HG02852 (cell line): ENCODE results near the gene ARSI.

ENCODE experiments used
- ATAC-seq: cut with Tn5 transposase; IDR thresholded peaks from one replicate; pipeline ENCODE4 v1.9.1; 2021; ENCODE audit warnings: mild to moderate bottlenecking, moderate library complexity; ENCODE audit not compliant: unreplicated experiment

ARSI gene

GRCh38 chr5:150302301-150303069 is at the start of gene ARSI:
Gene ARSI, minus strand, starts transcription at chr5:150302905. Its CDS starts 532 bp downstream, at chr5:150302373.
- ATAC-seq, result no peak

DNA sequence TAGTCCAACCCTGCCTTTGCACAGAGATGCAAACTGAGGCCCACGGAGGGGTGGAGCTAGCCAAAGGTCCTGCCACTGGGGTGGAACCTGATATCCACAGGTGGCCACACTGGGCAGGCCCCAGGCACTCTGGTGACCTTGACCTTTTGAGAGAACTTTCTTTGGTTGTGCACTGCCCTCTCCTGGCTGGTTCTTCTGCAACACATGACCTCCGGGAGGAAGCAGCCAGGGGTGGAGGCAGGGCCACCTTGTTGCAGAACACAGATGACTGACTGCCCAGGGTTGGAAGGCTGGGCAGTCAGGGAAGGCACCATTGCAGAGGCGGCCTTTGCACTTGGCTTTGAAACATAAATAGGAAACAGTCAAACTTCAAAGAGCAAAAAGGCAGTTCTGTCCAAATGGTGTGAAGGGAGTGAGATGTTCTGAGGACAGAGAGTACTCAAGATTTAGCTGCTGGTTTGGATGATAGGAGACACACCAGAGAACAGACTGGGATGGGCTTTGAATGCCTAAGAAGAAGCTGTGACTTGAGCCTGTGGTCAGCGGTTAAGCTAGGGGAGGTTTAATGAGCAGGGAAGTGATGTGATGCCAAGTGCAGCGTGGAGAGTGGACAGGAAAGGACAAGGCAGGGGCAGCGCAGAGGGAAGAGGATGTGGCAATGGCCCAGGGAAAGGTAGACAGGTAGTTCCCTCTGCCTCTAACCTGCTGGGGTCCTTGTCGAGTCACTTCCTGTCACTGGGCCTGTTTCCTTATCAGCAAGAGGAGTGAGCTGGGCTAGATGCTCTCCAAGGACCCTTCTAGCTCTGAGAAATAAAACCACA is 48.0 kb upstream of the ARSI start:
- peak; percentile 91 for ATAC-seq

DNA sequence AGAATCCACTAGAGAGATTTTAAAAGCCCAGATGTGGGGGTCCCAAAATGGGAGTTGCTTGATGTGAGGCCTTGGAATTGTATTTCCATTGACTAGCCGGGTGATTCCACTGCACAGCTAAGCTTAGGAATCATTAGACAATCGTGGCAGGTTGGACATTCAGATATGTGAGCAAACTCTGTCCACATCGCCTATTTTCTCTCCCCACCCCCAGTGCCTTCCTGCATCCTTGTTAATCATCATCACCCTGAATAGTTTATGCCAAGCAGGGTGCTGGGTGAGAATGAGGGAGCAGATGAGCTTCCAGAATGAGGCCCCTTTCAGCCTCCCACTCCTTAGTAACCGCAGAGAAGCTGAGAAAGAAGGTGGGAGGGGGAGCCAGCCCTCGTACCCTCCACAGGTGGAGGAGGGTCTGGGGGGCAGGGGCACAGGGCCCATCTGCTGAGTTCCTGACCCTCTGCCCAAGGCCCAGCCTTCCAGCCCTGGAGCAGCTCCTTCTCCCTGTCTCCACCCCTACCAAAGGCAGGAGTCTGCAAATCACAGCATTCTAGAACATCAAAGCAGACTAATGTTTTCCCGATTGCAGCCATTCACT is 47.1 kb upstream of the ARSI start:
- no peak for ATAC-seq

DNA sequence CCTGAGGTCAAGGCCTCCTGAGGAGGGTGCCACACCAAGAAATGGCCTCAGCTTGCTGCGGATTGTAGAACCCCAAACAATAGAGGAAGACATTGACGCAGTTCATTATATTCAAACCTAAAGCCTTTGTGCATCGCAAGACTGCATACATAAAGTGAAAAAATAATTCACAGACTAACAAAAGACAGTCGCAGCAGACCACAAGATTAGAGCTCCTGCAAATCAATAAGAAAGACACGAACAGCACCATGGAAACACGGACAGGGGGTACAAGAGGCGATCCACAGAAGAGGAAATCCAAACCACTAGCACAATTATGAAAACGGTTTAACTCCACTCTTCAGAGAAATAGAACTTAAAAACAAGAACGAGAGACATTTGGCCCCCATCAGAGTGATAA is 44.7 kb upstream of the ARSI start:
- no peak for ATAC-seq

DNA sequence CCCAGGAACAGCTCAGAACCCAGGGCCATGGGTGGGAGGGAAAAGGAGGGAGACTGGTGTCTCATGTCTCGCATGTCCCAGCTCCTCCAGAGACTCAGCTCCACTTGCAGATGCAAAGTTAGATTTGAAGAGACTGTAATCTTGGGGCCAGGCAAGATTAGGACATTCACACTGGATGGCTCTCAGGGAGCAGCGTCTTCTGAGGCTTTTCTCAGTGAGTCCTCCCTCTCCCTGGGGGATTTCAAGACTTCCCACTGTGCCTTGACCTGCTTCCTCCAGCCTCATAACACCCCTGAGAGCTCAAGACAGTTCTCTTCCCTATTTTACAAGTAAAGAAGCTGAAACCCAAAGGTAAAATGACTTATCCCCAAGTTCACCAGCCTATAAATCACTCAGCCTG is 44.3 kb upstream of the ARSI start:
- ATAC-seq, result no peak

GRCh38 chr5:150346592-150346991 is 43.9 kb upstream of the ARSI start:
- ATAC-seq, result no peak

DNA sequence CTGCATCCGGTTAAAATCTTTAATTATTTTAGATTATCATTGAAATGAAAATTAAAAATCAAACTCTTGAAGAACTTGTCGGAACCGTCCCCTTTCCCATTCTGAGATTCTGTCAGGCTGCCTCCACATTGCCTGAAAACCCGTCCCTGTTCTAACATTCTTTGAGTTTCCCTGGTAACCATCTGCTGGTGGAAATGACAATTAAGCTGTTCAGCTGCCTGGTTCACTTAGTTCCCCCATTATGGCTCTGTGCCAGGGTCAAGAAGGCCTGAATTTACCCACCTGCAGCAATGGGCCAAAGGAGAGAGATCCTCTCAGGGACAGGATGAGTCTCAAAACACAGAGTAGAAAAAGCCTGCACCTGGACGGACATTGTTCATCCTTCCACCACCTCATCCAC is 43.0 kb upstream of the ARSI start:
- ATAC-seq, result no peak

DNA sequence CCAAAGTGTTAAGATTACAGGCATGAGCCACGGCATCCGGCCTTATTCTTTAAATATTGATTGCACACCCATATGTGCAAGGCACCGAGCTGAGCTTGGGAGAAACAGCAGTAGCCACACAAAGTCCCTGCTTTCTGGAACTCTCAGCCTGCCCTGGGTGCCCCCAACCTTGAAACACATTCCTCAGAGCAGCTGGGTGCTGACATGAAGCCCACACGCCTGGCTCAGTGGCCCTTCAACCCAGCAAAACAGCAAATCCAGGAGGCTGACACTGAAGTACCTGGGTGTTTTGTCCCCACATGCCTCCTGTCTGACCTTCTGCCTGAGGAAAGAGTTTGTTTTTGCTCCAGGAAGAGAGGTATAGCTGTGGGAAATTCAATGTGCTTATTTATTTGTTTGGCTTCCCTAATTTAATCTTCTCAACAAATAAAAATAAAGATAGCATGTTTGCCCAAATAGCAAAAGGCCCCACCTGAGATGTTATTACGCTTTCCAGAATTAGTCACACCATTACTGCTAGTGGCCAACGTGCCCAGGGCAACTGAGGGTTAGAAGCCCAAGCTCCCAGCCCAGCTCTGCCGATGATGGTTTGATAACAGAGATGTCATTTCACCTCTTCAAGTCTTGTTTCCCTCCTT is 41.4 kb upstream of the ARSI start:
- no peak for ATAC-seq

- ATAC-seq, result no peak
Measured at GRCh38 chr5:150342583-150342982, 39.9 kb upstream of the ARSI start.

- ATAC-seq, result no peak
Measured at GRCh38 chr5:150341989-150342388, 39.3 kb upstream of the ARSI start.

DNA sequence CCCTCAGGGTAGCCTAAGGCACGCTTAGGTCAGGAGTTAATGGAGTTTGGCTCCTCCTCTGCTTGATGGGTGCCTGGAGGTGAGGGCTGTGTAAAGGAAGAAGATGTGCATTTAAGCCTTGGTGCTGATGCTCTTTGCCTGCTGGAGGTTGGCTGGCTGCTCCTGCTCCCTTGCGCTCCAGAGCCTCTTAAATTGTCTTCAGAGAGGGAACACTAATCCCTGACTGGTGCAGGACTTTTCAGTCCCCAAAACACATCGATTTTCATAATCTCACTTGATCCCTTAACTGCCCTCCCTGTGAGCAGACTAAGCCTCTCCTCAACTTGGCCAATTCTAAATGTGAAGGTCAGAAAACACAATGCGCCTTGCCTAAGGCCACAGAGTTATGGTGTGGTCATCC is 38.6 kb upstream of the ARSI start:
- ATAC-seq, result no peak

GRCh38 chr5:150340614-150341255 is 38.0 kb upstream of the ARSI start:
- ATAC-seq, result no peak

GRCh38 chr5:150339841-150340240 is 37.1 kb upstream of the ARSI start:
- ATAC-seq, result no peak

- no peak for ATAC-seq
Measured at GRCh38 chr5:150339165-150339564, 36.5 kb upstream of the ARSI start.

GRCh38 chr5:150338546-150338945 is 35.8 kb upstream of the ARSI start:
- no peak for ATAC-seq

DNA sequence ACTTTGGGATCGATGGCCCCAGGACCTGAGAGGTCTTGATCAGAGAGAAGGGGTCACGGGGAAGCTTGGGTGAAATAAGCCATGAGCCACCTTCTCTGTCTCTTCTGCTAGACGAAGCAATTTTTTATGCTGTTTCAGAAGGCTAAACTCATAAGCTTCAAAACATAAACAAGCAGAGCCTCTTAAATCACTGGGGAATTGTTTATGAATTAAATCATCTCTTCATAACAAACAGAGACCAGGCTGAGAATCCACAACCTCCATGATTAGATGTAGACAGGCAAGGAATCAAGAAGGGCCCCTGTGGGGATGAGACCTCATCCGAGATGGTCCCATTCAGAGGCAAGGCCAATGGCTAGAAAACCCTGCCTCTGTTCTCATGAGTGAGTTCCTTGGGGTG is 33.1 kb upstream of the ARSI start:
- ATAC-seq, result no peak

GRCh38 chr5:150333400-150333799 is 30.7 kb upstream of the ARSI start:
- no peak for ATAC-seq

DNA sequence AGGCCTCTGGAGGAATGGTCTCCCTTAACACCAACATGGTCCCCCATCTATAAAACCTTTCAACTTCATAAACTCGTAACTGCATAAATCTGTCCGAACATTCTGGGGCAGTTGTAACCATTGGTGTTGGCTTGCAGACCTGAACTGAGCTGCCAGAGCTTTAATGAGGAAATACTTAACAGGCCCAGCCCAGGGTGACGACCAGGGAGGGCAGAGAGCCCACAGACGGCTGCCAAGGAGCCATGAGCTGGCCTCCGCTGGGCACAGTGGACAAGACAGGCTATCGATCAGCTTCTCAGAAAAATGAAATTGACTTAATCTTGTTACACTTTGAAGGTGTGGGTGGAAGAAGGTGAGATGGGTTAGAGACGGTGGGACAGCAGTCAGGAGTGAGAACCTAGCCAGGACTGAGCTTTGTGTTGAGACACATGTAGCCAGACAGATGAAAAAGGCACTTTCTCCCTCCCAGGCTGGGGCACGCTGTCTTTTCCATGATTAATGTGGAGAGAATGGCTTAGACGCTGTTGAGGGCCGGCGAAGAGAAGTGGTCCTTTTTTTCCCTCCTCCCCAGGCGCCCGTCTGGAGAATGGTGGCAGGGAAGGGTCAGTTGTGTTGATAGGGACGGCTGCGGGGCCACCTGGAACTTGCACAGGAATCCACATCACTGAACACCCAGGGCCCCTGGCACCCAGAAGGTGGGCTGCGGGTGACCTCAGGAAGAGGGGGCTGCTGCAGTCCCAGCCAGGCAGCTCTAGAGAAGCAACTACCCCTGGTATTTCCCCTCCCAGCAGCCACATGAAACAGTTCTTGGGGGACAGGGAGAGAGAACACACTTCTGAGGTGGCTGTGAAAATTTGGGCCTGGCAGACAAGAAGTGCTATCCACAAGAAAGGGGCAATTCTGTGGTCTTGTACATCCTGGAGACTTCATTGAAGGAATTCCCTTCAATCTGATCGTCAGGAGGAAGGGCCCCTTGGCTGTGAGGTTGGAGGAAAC is 27.5 kb upstream of the ARSI start:
- ATAC-seq, result no peak

DNA sequence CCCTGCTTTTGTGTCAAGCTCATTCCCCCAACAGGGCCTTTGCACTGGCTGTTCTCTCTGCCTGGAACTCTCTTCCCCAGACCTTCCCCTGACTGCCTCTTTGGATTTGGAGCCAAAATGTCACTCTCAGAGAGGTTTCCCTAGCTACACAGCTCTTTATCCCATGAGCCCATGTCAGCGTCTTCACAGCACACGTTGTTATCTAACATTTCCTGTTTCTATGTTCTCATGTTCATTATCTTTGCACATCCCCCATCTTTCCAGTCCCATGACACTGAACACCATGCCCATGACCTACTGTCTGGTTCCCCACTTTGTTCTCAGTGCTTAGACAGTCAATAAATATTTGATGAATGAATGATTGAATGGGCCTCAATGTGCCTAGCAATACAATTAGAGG is 26.3 kb upstream of the ARSI start:
- no peak for ATAC-seq

DNA sequence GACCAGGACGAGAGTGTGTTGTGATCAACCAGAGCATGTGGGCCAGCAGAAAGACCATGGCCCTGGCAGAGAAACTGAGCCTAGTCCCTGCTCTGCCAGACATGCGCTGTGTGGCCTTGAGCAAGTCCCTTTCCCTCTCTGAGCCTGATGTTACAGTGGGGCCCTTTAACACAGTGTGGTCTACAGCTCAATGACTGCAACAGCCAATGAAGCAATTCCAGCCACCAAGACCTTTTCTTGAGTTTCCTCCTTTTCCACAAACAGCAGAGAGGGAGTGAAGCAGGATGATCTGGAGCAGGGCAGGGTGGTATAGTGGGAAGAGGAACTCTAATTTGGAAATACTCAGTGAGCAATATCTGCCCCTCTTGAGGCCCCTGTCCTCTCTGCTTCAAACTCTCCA is 25.8 kb upstream of the ARSI start:
- no peak for ATAC-seq
